Heart right ventricle (tissue), 16 donors: ENCODE results near the gene HES3. TPM values are rescaled to one million over a fixed set of nuclear protein-coding genes. Genes with fewer than 3 reads are reported as not detected.

ENCODE experiments used
- ATAC-seq, 8 donors: fragments of 200-7000 bp; cut with Tn5 transposase; one replicate each; pipeline ENCODE4 v1.9.1; 2020; ENCODE audit warnings: mild to moderate bottlenecking in 8 of 8, moderate library complexity in 8 of 8, moderate number of reproducible peaks in 1 of 8
- DNase-seq, 2 donors: peaks; one replicate each; pipeline ENCODE4 v3.0.0-alpha.2; 2020
- H3K27ac ChIP-seq, 10 donors: fragments of 200-600 bp; sonication (generic) in 2 of 10; one replicate each; pipeline versions ENCODE4 v1.5.0 to v1.8.0; 2020 to 2022; ENCODE audit warnings: mild to moderate bottlenecking in 3 of 10
- H3K27me3 ChIP-seq, 7 donors: fragments of 200-600 bp; one replicate each; pipeline ENCODE4 v1.8.0; 2021 to 2022; ENCODE audit warnings: mild to moderate bottlenecking in 2 of 7
- H3K36me3 ChIP-seq, 9 donors: fragments of 200-600 bp; sonication (generic) in 1 of 9; one replicate each; pipeline versions ENCODE4 v1.5.0 to v1.8.0; 2020 to 2022; ENCODE audit warnings: mild to moderate bottlenecking in 2 of 9
- H3K4me1 ChIP-seq, 9 donors: fragments of 200-600 bp; sonication (generic) in 1 of 9; one replicate each; pipeline versions ENCODE4 v1.5.0 to v1.8.0; 2020 to 2022; ENCODE audit warnings: mild to moderate bottlenecking in 4 of 9
- H3K4me3 ChIP-seq, 10 donors: fragments of 200-600 bp; sonication (generic) in 2 of 10; one replicate each; pipeline versions ENCODE4 v1.5.0 to v1.8.0; 2020 to 2022; ENCODE audit warnings: mild to moderate bottlenecking in 7 of 10, moderate library complexity in 2 of 10
- H3K9me3 ChIP-seq, 11 donors: fragments of 200-600 bp in 10 of 11; sonication (generic) in 2 of 11; one replicate each; pipeline versions ENCODE4 v1.5.0 to v1.8.0; 2013 to 2022; ENCODE audit warnings: mild to moderate bottlenecking in 2 of 11, control low read depth in 1 of 11, moderate library complexity in 1 of 11
- CTCF ChIP-seq, 9 donors: fragments of 200-600 bp; sonication (generic) in 2 of 9; IDR thresholded peaks; one replicate each; pipeline versions ENCODE4 v1.5.0 to v1.8.0; 2021 to 2022; ENCODE audit warnings: antibody characterized with exemption in 9 of 9, mild to moderate bottlenecking in 5 of 9, moderate library complexity in 1 of 9
- WGBS, 2 donors: extraction: QIAGEN DNeasy Blood & Tissue Kit; methylation state at CpG; one replicate each; pipeline ENCODE4 v1.1.7; 2013; ENCODE audit warnings: inconsistent platforms in 1 of 2; 5-methylcytosine and 5-hydroxymethylcytosine counted together
- intact Hi-C, 10 donors: fragments of 100-400 bp; cut with DNase I; formaldehyde crosslinking; loops; one replicate each; pipeline versions ENCODE4 v1.11.1 to v1.14.2; 2022
- polyA plus RNA-seq, 2 donors: library from polyadenylated mRNA; stranded (reverse); fragments of 200-250 nt; gene quantifications; one replicate each; pipeline ENCODE4 v1.2.3, GENCODE V29; 2013
- total RNA-seq, 10 donors: library from RNA; stranded (reverse); fragmentation: NEBNext Ultra II Directional in 3 of 10; extraction: Animal tissue kit (Norgen Biotek cat#: 25700) in 3 of 10; gene quantifications; one replicate each; pipeline versions ENCODE4 v1.2.1 to v1.2.4, GENCODE V29; 2021 to 2023
- donor health status: Arrhythmogenic right ventricular cardiomyopathy.
- donor health status: ischemic (EF 13 %, LVEDD 7.1; RV severe dilation, severe dysfunction).
- donor health status: healthy with polysubstance abuse.
- donor health status: DM: no; HTN: yes; CAD: no.
- donor health status: DM: no; HTN: no; CAD: no.
- donor health status: ischemic (EF 25% LVEDD 6.9; RV normal size, moderate dysfunction).
- donor health status: ischemic (EF 25% LVEDD 5.7; RV mildly dilated, moderate dysfunction).
- donor health status: healthy.
- donor health status: DM: yes; HTN: yes; CAD: no.
- donor health status: Ischemic cardiomyopathy.
- donor health status: ischemic (EF 35%, LVEDD 5.7; RV mildly dilated, moderate dysfunction).
- donor health status: nonischemic (EF 11% LVEDD 7.7; RV severe dilation, severe dysfunction).
- donor health status: DM: yes; HTN: yes; CAD: no.
- donor health status: PGD.
- donor health status: ischemic (EF 29% LVEDD 5.4; RV normal size, mild dysfunction).
- donor health status: nonischemic (EF 23%, LVEDD 6.1; RV moderate dilation, normal function).

HES3 gene
- total and polyA plus RNA-seq, 12 donors = not detected

GRCh38 chr1:6267686-6268322 lies 23.8 kb downstream of the HES3 start:
- Histone ChIP-seq H3K36me3 (no peaks in the 10 kb centered on the region), H3K27me3 (peaks cover 0 to 5% (median 2%) of the 10 kb centered on the region in 7 donors), H3K27ac (no peak overlapping the region), H3K4me3 (no peak overlapping the region), H3K4me1 (peaks cover 0 to 37% (median 9%) of the 10 kb centered on the region in 9 donors), H3K9me3 (no peaks in the 10 kb centered on the region)
- 92 to 93% methylated on average over 12 of the region's 12 CpGs for WGBS, 2 donors
- ATAC-seq (no peak), DNase-seq (no peak)
- intact Hi-C loops = no loop called here
- TF ChIP-seq CTCF (IDR thresholded peaks at IDR 0.05) = no peak

DNA sequence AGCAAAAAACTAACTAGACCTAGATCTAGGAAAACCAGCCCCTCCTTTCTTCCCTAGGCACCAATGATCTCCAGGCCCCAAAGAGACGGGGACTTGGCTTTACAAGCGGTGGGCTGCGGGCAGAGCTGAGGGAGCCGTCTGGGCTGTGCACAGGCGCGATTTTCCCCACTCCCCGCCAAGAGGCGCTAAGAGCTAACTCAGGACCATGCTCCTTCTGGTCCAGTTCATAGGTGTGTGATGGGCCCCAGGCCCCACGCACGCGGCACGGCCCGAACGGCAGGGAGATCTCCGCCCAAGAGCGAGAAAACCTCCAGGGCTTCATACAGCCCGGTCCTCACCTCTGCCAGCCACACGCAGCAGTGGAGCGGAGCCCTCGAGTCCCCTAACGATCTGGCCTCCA lies 24.4 kb downstream of the HES3 start:
- WGBS, 2 donors = 82 to 84% methylated on average over 21 of the region's 21 CpGs
- H3K27ac ChIP-seq = no peak overlapping the region
- no peak for ATAC-seq
- intact Hi-C loops = no loop called here
- H3K9me3 ChIP-seq = no peaks in the 10 kb centered on the region
- TF ChIP-seq CTCF (IDR thresholded peaks at IDR 0.05) = no peak
- peaks cover 0 to 5% (median 0%) of the 10 kb centered on the region in 7 donors for H3K27me3 ChIP-seq
- peaks cover 0 to 31% (median 5%) of the 10 kb centered on the region in 9 donors for H3K4me1 ChIP-seq
- no peaks in the 10 kb centered on the region for H3K36me3 ChIP-seq
- H3K4me3 ChIP-seq = no peak overlapping the region
- no peak for DNase-seq

DNA sequence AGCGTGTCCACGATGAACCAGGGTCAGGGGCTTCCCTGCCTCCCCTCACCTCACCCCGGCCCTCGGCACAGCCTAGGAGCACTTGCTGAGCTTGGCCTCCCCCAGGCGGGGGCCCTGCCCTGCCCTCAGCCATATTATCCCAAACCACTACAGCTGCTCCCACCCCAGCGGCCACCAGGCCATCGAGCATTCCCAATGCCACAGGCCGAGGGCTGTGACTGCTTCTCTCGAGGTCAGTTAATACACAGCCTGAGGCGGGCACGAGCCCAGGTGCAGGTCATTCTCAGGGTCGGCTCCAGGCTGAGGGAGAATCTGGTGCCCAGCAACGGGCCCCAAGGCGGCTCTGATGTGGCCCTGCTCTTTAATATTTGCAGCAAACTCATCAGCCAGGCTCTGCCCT lies 25.3 kb downstream of the HES3 start:
- TF ChIP-seq CTCF (IDR thresholded peaks at IDR 0.05) = no peak
- H3K27me3 ChIP-seq = no peaks in the 10 kb centered on the region
- no peaks in the 10 kb centered on the region for H3K9me3 ChIP-seq
- no peak overlapping the region for H3K27ac ChIP-seq
- ATAC-seq = no peak
- no peak overlapping the region for H3K4me3 ChIP-seq
- no peak for DNase-seq
- WGBS, 2 donors = 91 to 95% methylated on average over 14 of the region's 14 CpGs
- intact Hi-C loops = no loop called here
- peaks cover 0 to 24% (median 0%) of the 10 kb centered on the region in 9 donors for H3K4me1 ChIP-seq
- no peaks in the 10 kb centered on the region for H3K36me3 ChIP-seq

GRCh38 chr1:6269720-6270400 lies 25.9 kb downstream of the HES3 start:
- Histone ChIP-seq H3K4me3 (no peak overlapping the region), H3K27me3 (no peaks in the 10 kb centered on the region), H3K4me1 (peaks cover 0 to 24% (median 0%) of the 10 kb centered on the region in 9 donors), H3K36me3 (no peaks in the 10 kb centered on the region), H3K9me3 (no peaks in the 10 kb centered on the region), H3K27ac (no peak overlapping the region)
- intact Hi-C loops = no loop called here
- no peak for TF ChIP-seq CTCF (IDR thresholded peaks at IDR 0.05)
- ATAC-seq = no peak
- DNase-seq = no peak
- 82% methylated on average over 22 of the region's 22 CpGs for WGBS, 2 donors
